Vagina (tissue), 2 donors: ENCODE results near the gene TTF2.

Experiments used
- CTCF ChIP-seq, 3 experiments: fragments of 450-650 bp in 2 of 3; fragments of 200-600 bp in 1 of 3; sonication (generic) in 1 of 3; IDR thresholded peaks; one replicate each; pipeline ENCODE4 v1.5.1; 2017 to 2019; ENCODE audit warnings: antibody characterized with exemption in 3 of 3, mild to moderate bottlenecking in 2 of 3, moderate library complexity in 2 of 3
- POLR2A ChIP-seq, 2 donors: fragments of 450-650 bp; IDR thresholded peaks; one replicate each; pipeline ENCODE4 v1.6.1; 2017; ENCODE audit warnings: antibody characterized with exemption in 2 of 2, mild to moderate bottlenecking in 2 of 2, moderate library complexity in 2 of 2
- POLR2AphosphoS5 ChIP-seq, 2 donors: sonication (generic); formaldehyde crosslinking; IDR thresholded peaks; one replicate each; pipeline ENCODE4 v1.9.0; 2017; ENCODE audit warnings: antibody characterized with exemption in 2 of 2, mild to moderate bottlenecking in 2 of 2, low read depth in 1 of 2; ENCODE audit not compliant: insufficient read depth in 1 of 2

- TF ChIP-seq POLR2AphosphoS5 (IDR thresholded peaks at IDR 0.05; ENCODE audit: insufficient read depth in 1 of 2, low read depth in 1 of 2) (no peak), CTCF (IDR thresholded peaks at IDR 0.05) (no peak), POLR2A (IDR thresholded peaks at IDR 0.05) (no peak)
Measured at GRCh38 chr1:117124661-117125060, 64.5 kb downstream of the TTF2 start.
